AG20443 (cell line): ENCODE results near the gene STEEP1.
"Not testable (repeated sequence)": the region's sequence is repeated elsewhere in the genome, so short reads cannot be mapped to it uniquely, and the experiment has no call there.

Experiments used
- DNase-seq: peaks from one replicate; pipeline ENCODE4 v3.0.0; 2012; ENCODE audit warnings: low spot score, mixed read lengths

The STEEP1 gene

GRCh38 chrX:119529345-119530276 is 35.6 kb downstream of the STEEP1 start:
- no peak for DNase-seq

- no peak for DNase-seq
Observed at GRCh38 chrX:119523664-119524184, 41.5 kb downstream of the STEEP1 start.

DNA sequence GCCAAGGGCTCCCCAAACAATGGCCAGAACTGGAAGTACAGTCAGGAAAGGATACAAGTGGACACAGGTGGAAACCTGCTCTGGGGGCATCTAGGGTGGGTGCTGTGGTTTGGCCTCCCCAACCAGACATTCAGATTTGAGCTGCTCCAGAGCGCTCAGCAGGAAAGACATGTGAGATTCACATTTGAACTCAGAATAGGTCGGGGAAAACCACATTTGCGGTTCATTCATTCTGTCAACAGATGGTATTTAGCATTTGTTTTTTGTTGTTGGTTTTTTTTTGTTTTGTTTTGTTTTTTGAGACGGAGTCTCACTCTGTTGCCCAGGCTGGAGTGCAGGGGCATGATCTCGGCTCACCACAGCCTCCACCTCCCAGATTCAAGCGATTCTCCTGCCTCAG is 44.0 kb downstream of the STEEP1 start:
- no peak for DNase-seq

- no peak for DNase-seq
Observed at GRCh38 chrX:119518371-119518770, 46.8 kb downstream of the STEEP1 start.

DNA sequence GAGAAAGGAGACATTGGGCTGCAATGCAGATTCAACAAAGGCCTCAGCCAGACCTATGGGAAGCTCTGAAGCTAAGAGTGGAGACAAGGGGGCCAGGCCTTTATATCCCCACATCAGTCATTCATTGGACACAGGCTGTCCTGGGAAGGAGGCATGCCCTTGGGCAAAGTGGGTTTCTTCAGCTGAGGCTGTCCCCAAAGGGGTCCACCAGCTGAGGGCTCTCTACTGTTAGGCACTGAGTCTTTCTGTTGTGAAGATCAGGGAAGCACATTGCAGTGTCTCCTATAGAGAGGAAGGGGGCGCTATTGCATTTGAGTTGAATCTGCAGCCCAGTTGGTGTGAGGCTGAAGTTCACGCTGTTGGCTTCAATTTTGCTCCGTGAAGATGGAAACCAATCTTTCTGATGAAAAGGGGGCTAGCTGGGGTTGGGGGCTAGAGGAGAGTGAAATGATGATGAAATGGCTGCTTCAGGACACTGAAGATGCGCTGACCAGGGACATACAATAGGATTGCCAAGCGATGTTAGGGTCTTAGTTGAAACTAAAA is 49.0 kb downstream of the STEEP1 start:
- DNase-seq, result peak; percentile 71

GRCh38 chrX:119512146-119512800 is 52.9 kb downstream of the STEEP1 start:
- DNase-seq, result peak; percentile 85

GRCh38 chrX:119507206-119507605 is 58.0 kb downstream of the STEEP1 start:
- no peak for DNase-seq

GRCh38 chrX:119505945-119506344 is 59.3 kb downstream of the STEEP1 start:
- no peak for DNase-seq

- DNase-seq, result not testable (repeated sequence)
Observed at GRCh38 chrX:119505145-119505544, 60.1 kb downstream of the STEEP1 start.

DNA sequence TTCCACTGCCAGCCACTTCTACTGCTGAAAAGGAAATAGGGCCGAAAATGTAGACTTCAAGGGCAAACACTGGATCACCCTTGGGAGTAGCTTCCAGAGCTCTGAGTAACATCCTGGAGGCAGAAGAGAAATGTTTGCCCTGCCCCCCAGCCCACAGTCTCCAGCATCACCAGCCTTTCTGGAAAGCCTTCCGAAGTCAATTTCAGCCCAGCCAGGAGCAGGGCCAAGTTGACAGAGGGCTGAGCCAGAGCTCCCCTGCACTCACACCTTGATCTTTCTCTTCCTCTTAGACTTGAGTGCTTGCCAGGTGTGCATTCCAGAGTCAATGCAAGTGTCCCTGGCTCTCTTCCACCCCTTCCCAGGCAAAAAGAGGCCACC is 61.7 kb downstream of the STEEP1 start:
- DNase-seq, result peak; percentile 87

GRCh38 chrX:119502727-119503483 is 62.3 kb downstream of the STEEP1 start:
- DNase-seq, result peak; percentile 50

DNA sequence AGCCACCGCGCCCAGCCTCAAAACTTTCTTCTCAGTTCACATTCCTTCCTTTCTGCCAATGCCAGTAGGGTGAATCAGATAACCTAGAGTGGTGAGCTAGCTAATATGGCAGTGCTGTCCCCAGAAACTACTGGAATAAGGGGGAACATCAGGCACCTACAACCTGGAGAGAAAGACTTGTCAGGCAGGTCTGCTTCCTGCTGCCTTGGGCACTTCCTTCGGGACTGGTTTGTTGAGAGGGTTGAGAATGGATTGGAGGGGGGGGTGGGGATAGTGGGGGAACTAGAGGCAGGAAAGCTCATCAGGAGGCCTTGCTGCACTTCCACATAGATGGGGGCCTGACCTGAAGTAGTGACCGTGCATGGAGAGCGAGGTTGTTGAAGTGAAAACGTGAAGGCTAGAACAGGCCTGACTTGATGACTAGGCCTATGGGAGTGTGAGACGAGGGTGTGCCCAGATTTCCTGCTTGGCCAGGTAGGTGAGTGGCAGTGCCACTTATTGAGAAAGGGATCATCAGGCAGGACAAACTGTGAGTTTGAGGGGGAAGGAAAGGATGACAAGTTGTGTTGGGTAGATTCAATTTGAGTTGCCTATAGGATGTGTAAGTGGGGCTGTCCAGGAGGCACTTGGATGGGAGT is 63.6 kb downstream of the STEEP1 start:
- no peak for DNase-seq

- no peak for DNase-seq
Observed at GRCh38 chrX:119500061-119500800, 65.0 kb downstream of the STEEP1 start.

DNA sequence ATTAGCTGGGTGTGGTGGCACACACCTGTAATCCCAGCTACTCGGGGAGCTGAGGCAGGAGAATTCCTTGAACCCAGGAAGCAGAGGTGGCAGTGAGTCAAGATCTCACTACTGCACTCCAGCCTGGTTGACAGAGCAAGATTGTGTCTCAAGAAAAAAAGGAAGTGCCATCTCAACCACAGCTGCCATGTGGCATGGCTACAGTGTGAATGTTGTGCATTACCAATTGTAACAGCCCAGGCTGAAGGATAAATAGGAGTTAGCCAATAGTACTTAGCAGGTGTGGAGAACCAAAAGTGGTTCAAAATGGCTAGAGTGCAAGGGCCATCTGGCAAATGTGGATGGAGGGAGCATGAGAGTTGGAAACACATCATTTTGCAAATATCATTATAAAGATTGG is 68.0 kb downstream of the STEEP1 start:
- DNase-seq, result no peak

DNA sequence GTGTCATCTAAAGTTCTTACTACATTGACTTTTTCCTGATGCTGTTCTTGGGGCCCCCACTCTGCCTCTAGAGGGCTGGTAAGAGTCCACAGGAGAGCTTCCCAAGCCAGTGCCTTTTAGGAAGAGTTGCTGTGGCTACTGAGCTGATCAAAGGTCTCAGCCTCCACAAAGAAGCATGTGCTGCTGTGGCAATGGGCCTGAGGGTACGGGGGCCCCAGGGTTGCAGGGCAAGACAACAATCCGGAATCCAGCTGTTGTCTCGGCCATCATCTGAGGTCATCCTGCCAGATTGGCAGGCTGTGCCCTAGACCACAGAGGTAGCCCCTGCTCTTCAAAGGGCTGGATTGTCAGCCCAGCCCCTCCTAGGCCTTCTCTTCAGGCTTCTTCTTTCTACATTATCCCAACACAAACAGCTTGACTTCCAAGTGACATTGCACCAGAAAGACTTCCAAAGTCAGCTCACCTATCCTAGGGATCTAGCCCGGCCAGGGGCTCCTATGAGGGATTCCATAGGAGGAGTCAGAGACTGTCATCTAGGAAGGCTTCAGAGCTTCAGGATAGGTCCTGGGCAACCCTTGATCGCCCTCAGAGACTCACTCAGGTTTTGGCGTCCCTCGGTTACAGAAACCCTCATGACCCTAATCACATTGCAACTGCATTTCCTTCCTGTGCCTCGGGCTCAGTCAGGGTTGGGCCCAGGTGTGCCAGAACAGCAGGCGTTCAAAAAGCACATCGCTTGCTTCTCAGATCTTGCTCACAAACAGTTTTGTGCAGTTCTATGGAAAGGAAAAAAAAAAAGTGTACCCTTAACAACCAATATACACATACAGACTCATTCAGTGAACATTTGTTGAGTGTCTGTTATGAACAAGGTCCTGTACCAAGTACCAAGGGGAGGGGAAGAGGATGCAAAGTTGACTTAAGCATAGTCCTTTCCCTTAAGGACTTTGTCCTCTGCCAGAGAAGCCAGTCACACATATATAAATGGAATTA is 69.2 kb downstream of the STEEP1 start:
- no peak for DNase-seq

DNA sequence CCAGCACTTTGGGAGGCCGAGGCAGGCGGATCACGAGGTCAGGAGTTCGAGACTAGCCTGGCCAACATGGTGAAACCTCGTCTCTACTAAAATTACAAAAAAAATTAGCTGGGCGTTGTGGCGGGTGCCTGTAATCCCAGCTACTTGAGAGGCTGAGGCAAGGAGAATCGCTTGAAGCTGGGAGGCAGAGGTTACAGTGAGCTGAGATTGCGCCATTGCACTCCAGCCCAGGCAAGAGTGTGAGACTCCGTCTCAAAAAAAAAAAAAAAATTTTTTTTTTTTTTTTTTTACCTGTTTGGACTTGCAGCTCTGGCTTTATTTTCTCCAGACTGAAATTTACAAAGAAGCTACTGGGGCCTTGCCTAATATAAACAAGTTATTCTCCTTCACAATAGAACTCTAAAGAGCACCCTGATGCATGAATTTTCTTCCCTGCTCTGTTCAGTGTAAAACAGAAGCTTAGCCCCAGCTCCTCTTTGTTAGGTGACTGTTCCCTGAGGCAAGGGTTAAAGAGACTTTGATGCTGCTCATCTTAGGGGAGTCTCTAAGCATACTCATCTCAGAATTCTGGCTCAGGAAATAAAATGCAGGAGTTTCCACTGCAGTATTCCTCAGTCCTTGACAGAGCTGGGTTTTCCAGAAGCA is 71.2 kb downstream of the STEEP1 start:
- not testable (repeated sequence) for DNase-seq

DNA sequence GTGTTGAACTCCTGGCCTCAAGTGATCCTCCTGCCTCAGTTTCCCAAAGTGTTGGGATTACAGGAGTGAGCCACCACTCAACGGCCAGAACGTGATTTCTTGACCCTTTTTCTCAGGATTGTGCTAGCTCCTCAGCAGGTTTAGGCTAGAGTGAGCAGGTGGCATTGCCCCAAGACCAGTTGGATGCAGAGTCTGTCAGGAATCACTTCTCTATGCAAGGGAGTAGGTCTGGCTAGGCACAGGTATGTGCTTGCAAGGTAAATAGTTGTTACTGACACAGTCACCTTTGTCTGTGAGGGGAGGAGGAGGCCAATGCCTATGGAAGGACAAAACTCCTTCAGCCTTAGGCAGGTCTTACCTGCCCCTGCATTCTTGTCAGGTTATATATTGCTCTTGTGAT is 72.7 kb downstream of the STEEP1 start:
- no peak for DNase-seq

GRCh38 chrX:119489212-119490074 is 75.8 kb downstream of the STEEP1 start:
- no peak for DNase-seq
